ENCODE measurements around the gene MYO5C.

- TF ChIP-seq CTCF (IDR thresholded peaks at IDR 0.05; ENCODE audit: low read depth, low read length) (no peak), EZH2phosphoT487 (IDR thresholded peaks at IDR 0.05; ENCODE audit: low read depth) (no peak)
Observed at GRCh38 chr15:52196891-52197290, 98.7 kb downstream of the MYO5C start.

Measured in OCI-LY3 (cell line).